ENCODE data around the gene RFX5.

RFX5 gene

DNA sequence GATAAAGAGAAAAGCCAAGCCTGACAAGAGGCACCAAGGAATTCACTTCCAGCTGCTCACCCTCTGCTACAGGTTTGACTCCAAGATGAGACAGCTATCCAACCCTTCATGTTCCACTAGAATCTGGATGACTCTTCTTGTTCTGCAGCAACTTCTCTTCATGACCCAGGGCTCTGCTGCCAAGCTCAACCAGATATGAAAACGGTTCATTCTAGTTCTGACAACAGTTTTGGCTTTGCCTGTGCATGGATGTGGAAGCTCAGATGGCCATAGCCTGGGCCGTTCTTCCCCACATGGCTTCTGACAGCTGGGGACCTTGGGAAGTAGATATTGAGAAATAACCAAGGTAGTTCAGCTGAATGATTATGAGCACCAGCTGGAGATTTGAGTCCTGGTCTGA lies 33.6 kb downstream of the RFX5 start:
- H2AK5ac ChIP-seq (ENCODE audit: low read length): no peak overlapping the region
- H3K27ac ChIP-seq (ENCODE audit: low read depth, low read length): peak overlapping the region; percentile 92

DNA sequence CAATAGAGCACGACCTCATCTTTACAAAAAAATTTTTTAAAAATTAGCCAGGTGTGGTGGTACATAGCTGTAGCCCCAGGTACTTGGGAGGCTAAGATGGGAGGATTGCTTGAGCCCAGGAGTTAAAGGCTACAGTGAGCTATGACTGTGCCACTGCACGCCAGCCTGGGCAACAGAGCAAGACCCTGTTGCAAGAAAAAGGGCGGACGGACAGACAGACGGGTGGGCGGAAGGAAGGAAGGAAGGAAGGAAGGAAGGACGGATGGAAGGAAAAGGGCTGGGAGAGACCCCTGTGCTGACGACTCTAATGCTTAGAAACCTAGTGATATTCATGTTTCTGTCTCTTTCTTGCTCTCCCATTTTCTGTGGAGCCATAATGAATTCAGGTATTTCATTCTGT lies 34.2 kb downstream of the RFX5 start:
- Histone ChIP-seq H3K4me1 (ENCODE audit: control insufficient read depth in 1 of 2, insufficient read depth in 2 of 2, low read length in 2 of 2) (peaks cover 41 to 53% of the 10 kb centered on the region in 2 experiments), H2BK5ac (ENCODE audit: low read depth, low read length, poor library complexity) (peak overlapping the region; percentile 66), H3K23ac (ENCODE audit: low read length) (no peak overlapping the region), H2BK12ac (ENCODE audit: low read length) (peak overlapping the region; percentile 55), H3K36me3 (ENCODE audit: control insufficient read depth in 1 of 2, insufficient read depth in 2 of 2, low read length in 2 of 2) (peaks cover 17 to 24% of the 10 kb centered on the region in 2 experiments), H2BK120ac (ENCODE audit: insufficient read depth, low read length, poor library complexity) (peak overlapping the region; percentile 65), H3K4me3 (ENCODE audit: low read depth, low read length) (no peak overlapping the region), H3K4me2 (ENCODE audit: low read length) (no peak overlapping the region), H3K27me3 (ENCODE audit: insufficient read depth, low read length) (no peaks in the 10 kb centered on the region), H4K12ac (ENCODE audit: low read depth, low read length) (no peak overlapping the region), H3K9ac (ENCODE audit: low read length) (no peak overlapping the region), H3K18ac (ENCODE audit: low read length) (no peak overlapping the region), H3K14ac (ENCODE audit: low read length) (no peak overlapping the region), H3K27ac (ENCODE audit: low read depth, low read length) (peak overlapping the region; percentile 92), H2AK5ac (ENCODE audit: low read length) (no peak overlapping the region), H4K8ac (ENCODE audit: low read depth, low read length) (no peak overlapping the region), H4K91ac (ENCODE audit: low read depth, low read length) (peak overlapping the region; percentile 66), H3K79me1 (ENCODE audit: low read length) (peaks cover 32% of the 10 kb centered on the region), H3K79me2 (ENCODE audit: control insufficient read depth, insufficient read depth, low read length, poor library complexity) (no peaks in the 10 kb centered on the region), H3K9me3 (ENCODE audit: insufficient read depth, low read depth, low read length) (no peaks in the 10 kb centered on the region), H3K4ac (ENCODE audit: low read depth, low read length) (no peak overlapping the region), H2AFZ (ENCODE audit: insufficient read depth, low read length, poor library complexity) (no peak overlapping the region)
- DNase-seq: no peak
- WGBS (ENCODE audit: extremely low coverage, insufficient coverage, insufficient read length): no CpG with 5 or more reads among the region's 8 CpGs

More for the DNA sequence above, 33.6 kb downstream of the RFX5 start:
- no peak for DNase-seq
- H3K36me3 ChIP-seq (ENCODE audit: control insufficient read depth in 1 of 2, insufficient read depth in 2 of 2, low read length in 2 of 2): peaks cover 13 to 17% of the 10 kb centered on the region in 2 experiments
- H2BK5ac ChIP-seq (ENCODE audit: low read depth, low read length, poor library complexity): peak overlapping the region; percentile 21
- no peaks in the 10 kb centered on the region for H3K27me3 ChIP-seq (ENCODE audit: insufficient read depth, low read length)
- peak overlapping the region; percentile 49 for H4K8ac ChIP-seq (ENCODE audit: low read depth, low read length)
- H3K4me2 ChIP-seq (ENCODE audit: low read length): no peak overlapping the region
- no peaks in the 10 kb centered on the region for H3K79me2 ChIP-seq (ENCODE audit: control insufficient read depth, insufficient read depth, low read length, poor library complexity)
- H2AFZ ChIP-seq (ENCODE audit: insufficient read depth, low read length, poor library complexity): no peak overlapping the region
- no CpG with 5 or more reads among the region's 2 CpGs for WGBS (ENCODE audit: extremely low coverage, insufficient coverage, insufficient read length)
- peak overlapping the region; percentile 30 for H4K91ac ChIP-seq (ENCODE audit: low read depth, low read length)
- H3K4me1 ChIP-seq (ENCODE audit: control insufficient read depth in 1 of 2, insufficient read depth in 2 of 2, low read length in 2 of 2): peaks cover 41 to 53% of the 10 kb centered on the region in 2 experiments
- H3K9me3 ChIP-seq (ENCODE audit: insufficient read depth, low read depth, low read length): no peaks in the 10 kb centered on the region
- peak overlapping the region; percentile 23 for H2BK12ac ChIP-seq (ENCODE audit: low read length)
- no peak overlapping the region for H3K23ac ChIP-seq (ENCODE audit: low read length)
- H3K79me1 ChIP-seq (ENCODE audit: low read length): peaks cover 32% of the 10 kb centered on the region
- H4K12ac ChIP-seq (ENCODE audit: low read depth, low read length): no peak overlapping the region
- peak overlapping the region; percentile 33 for H3K18ac ChIP-seq (ENCODE audit: low read length)
- peak overlapping the region; percentile 15 for H2BK120ac ChIP-seq (ENCODE audit: insufficient read depth, low read length, poor library complexity)
- H3K4ac ChIP-seq (ENCODE audit: low read depth, low read length): peak overlapping the region; percentile 6
- H3K9ac ChIP-seq (ENCODE audit: low read length): no peak overlapping the region
- peak overlapping the region; percentile 28 for H3K14ac ChIP-seq (ENCODE audit: low read length)
- no peak overlapping the region for H3K4me3 ChIP-seq (ENCODE audit: low read depth, low read length)

- Histone ChIP-seq H3K14ac (ENCODE audit: low read length) (no peak overlapping the region), H3K18ac (ENCODE audit: low read length) (no peak overlapping the region), H3K27ac (ENCODE audit: low read depth, low read length) (peak overlapping the region; percentile 92), H3K79me1 (ENCODE audit: low read length) (peaks cover 32% of the 10 kb centered on the region), H3K27me3 (ENCODE audit: insufficient read depth, low read length) (no peaks in the 10 kb centered on the region), H4K12ac (ENCODE audit: low read depth, low read length) (no peak overlapping the region), H3K4me2 (ENCODE audit: low read length) (no peak overlapping the region), H3K4me1 (ENCODE audit: control insufficient read depth in 1 of 2, insufficient read depth in 2 of 2, low read length in 2 of 2) (peaks cover 41 to 53% of the 10 kb centered on the region in 2 experiments), H3K4me3 (ENCODE audit: low read depth, low read length) (no peak overlapping the region), H2AK5ac (ENCODE audit: low read length) (no peak overlapping the region), H2AFZ (ENCODE audit: insufficient read depth, low read length, poor library complexity) (no peak overlapping the region), H2BK5ac (ENCODE audit: low read depth, low read length, poor library complexity) (peak overlapping the region; percentile 66), H3K4ac (ENCODE audit: low read depth, low read length) (no peak overlapping the region), H2BK120ac (ENCODE audit: insufficient read depth, low read length, poor library complexity) (peak overlapping the region; percentile 34), H3K36me3 (ENCODE audit: control insufficient read depth in 1 of 2, insufficient read depth in 2 of 2, low read length in 2 of 2) (peaks cover 21 to 28% of the 10 kb centered on the region in 2 experiments), H2BK12ac (ENCODE audit: low read length) (peak overlapping the region; percentile 34), H3K9me3 (ENCODE audit: insufficient read depth, low read depth, low read length) (no peaks in the 10 kb centered on the region), H3K9ac (ENCODE audit: low read length) (no peak overlapping the region), H4K91ac (ENCODE audit: low read depth, low read length) (peak overlapping the region; percentile 66), H4K8ac (ENCODE audit: low read depth, low read length) (no peak overlapping the region), H3K79me2 (ENCODE audit: control insufficient read depth, insufficient read depth, low read length, poor library complexity) (no peaks in the 10 kb centered on the region), H3K23ac (ENCODE audit: low read length) (no peak overlapping the region)
- WGBS (ENCODE audit: extremely low coverage, insufficient coverage, insufficient read length): no CpG with 5 or more reads among the region's 4 CpGs
- no peak for DNase-seq
Measured at GRCh38 chr1:151312411-151312810, 34.6 kb downstream of the RFX5 start.

DNA sequence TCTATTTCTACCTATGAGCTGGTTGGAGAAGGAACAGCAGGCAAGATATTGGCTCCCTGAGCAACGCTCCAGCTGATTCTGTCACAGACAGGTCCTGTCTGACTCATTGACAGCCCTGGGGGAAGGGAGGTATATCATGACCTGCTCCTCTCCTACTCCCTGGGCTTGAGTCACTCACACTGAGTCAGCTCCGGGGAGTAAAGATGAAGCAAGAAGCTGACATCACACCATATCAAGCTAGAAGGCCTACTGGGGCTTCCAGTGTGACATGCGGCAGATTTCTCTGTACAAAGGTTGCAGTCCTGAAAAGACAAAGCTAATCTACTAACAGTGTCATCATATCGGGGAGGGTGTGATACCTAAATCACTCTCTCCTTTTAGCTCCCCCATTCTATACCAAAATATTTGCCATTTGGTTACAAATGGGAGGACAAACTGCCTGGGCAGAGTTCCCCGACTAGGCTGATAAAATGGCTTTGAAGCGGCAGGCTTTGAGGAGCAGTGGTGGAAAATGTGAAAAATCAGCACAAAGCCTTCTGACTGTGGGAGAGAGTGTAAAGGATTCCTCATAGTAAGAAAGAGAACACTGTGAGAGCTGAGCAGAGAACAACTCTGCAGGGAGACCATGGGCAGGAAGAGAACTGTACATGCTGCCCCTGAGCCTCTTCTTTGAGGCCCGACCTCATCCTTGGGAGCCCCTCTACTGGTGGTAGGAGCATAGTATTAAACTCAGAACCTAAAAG lies 35.3 kb downstream of the RFX5 start:
- Histone ChIP-seq H3K4me2 (ENCODE audit: low read length) (peak overlapping the region; percentile 49), H2BK12ac (ENCODE audit: low read length) (peak overlapping the region; percentile 51), H3K36me3 (ENCODE audit: control insufficient read depth in 1 of 2, insufficient read depth in 2 of 2, low read length in 2 of 2) (peaks cover 24 to 31% of the 10 kb centered on the region in 2 experiments), H3K79me2 (ENCODE audit: control insufficient read depth, insufficient read depth, low read length, poor library complexity) (no peaks in the 10 kb centered on the region), H4K8ac (ENCODE audit: low read depth, low read length) (peak overlapping the region; percentile 67), H4K91ac (ENCODE audit: low read depth, low read length) (peak overlapping the region; percentile 82), H3K9ac (ENCODE audit: low read length) (no peak overlapping the region), H3K79me1 (ENCODE audit: low read length) (peaks cover 32% of the 10 kb centered on the region), H3K18ac (ENCODE audit: low read length) (peak overlapping the region; percentile 47), H3K4ac (ENCODE audit: low read depth, low read length) (no peak overlapping the region), H3K23ac (ENCODE audit: low read length) (no peak overlapping the region), H2AK5ac (ENCODE audit: low read length) (no peak overlapping the region), H3K4me3 (ENCODE audit: low read depth, low read length) (no peak overlapping the region), H2BK120ac (ENCODE audit: insufficient read depth, low read length, poor library complexity) (peak overlapping the region; percentile 34), H2BK5ac (ENCODE audit: low read depth, low read length, poor library complexity) (peak overlapping the region; percentile 86), H4K12ac (ENCODE audit: low read depth, low read length) (no peak overlapping the region), H3K14ac (ENCODE audit: low read length) (peak overlapping the region; percentile 53), H3K9me3 (ENCODE audit: insufficient read depth, low read depth, low read length) (no peaks in the 10 kb centered on the region), H3K4me1 (ENCODE audit: control insufficient read depth in 1 of 2, insufficient read depth in 2 of 2, low read length in 2 of 2) (peaks cover 41 to 53% of the 10 kb centered on the region in 2 experiments), H2AFZ (ENCODE audit: insufficient read depth, low read length, poor library complexity) (no peak overlapping the region), H3K27me3 (ENCODE audit: insufficient read depth, low read length) (no peaks in the 10 kb centered on the region), H3K27ac (ENCODE audit: low read depth, low read length) (peak overlapping the region; percentile 92)
- peak; percentile 97 to 99 for DNase-seq
- WGBS (ENCODE audit: extremely low coverage, insufficient coverage, insufficient read length): no CpG with 5 or more reads among the region's 7 CpGs

All from trophoblast cell (in vitro differentiated cells and primary cell).